ENCODE measurements around the gene TRIM9. TPM values are rescaled to one million over a fixed set of nuclear protein-coding genes. Genes with fewer than 3 reads are reported as not detected.

Gene TRIM9
- total RNA-seq, 4 donors from 2014 or later, result 0.84 to 4.7 (median 1.4) TPM

GRCh38 chr14:51058382-51058781, 36.5 kb downstream of the TRIM9 start:
- Histone ChIP-seq H3K27ac (no peak overlapping the region), H3K4me1 (no peaks in the 10 kb centered on the region), H3K36me3 (no peaks in the 10 kb centered on the region), H3K27me3 (no peaks in the 10 kb centered on the region), H3K4me3 (no peak overlapping the region), H3K9me3 (peaks cover 0 to 9% (median 0%) of the 10 kb centered on the region in 3 donors)
- 67 to 82% methylated on average over 2 to 4 of the region's 4 CpGs for WGBS, 2 donors (ENCODE audit: low coverage in 1 of 2)
- ATAC-seq, result no peak
- TF ChIP-seq POLR2A (IDR thresholded peaks at IDR 0.05) (no peak), POLR2AphosphoS5 (IDR thresholded peaks at IDR 0.05) (no peak), EP300 (IDR thresholded peaks at IDR 0.05) (no peak)
- TF ChIP-seq, protein P1, sequence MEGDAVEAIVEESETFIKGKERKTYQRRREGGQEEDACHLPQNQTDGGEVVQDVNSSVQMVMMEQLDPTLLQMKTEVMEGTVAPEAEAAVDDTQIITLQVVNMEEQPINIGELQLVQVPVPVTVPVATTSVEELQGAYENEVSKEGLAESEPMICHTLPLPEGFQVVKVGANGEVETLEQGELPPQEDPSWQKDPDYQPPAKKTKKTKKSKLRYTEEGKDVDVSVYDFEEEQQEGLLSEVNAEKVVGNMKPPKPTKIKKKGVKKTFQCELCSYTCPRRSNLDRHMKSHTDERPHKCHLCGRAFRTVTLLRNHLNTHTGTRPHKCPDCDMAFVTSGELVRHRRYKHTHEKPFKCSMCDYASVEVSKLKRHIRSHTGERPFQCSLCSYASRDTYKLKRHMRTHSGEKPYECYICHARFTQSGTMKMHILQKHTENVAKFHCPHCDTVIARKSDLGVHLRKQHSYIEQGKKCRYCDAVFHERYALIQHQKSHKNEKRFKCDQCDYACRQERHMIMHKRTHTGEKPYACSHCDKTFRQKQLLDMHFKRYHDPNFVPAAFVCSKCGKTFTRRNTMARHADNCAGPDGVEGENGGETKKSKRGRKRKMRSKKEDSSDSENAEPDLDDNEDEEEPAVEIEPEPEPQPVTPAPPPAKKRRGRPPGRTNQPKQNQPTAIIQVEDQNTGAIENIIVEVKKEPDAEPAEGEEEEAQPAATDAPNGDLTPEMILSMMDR (IDR thresholded peaks at IDR 0.05), result no peak

GRCh38 chr14:51056421-51056820, 38.5 kb downstream of the TRIM9 start:
- H3K9me3 ChIP-seq, result no peaks in the 10 kb centered on the region
- TF ChIP-seq, protein P1 (IDR thresholded peaks at IDR 0.05), result no peak
- TF ChIP-seq EP300 (IDR thresholded peaks at IDR 0.05), result no peak
- TF ChIP-seq POLR2AphosphoS5 (IDR thresholded peaks at IDR 0.05), result no peak
- no peak for TF ChIP-seq POLR2A (IDR thresholded peaks at IDR 0.05)
- ATAC-seq, result no peak

DNA sequence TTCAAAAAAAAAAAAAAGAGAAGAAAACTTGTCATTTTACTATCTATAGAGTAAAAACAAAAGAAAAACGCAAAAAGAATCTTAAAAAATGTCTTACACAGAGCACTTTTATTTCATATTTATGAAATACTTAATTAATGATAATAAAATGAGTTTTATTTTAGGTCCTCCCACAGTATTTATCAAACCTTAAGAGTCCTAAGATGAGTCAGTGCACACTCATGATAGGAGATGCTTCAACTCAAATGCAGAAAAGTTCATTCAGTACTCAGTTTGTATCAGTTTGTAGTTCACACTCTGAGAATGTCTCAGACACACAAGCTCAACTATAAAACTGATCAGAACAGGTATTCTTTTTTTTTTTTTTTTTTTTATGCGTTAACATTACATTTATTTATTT, 41.7 kb downstream of the TRIM9 start:
- ATAC-seq, result no peak
- Histone ChIP-seq H3K27me3 (no peaks in the 10 kb centered on the region), H3K4me3 (no peak overlapping the region), H3K9me3 (no peaks in the 10 kb centered on the region), H3K27ac (no peak overlapping the region), H3K4me1 (no peaks in the 10 kb centered on the region), H3K36me3 (no peaks in the 10 kb centered on the region)
- WGBS, 2 donors (ENCODE audit: low coverage in 1 of 2), result 82 to 88% methylated on average over 2 of the region's 2 CpGs
- TF ChIP-seq EP300 (IDR thresholded peaks at IDR 0.05) (no peak), POLR2A (IDR thresholded peaks at IDR 0.05) (no peak), POLR2AphosphoS5 (IDR thresholded peaks at IDR 0.05) (no peak)
- TF ChIP-seq, protein P1 (IDR thresholded peaks at IDR 0.05), result no peak

More at GRCh38 chr14:51056421-51056820, 38.5 kb downstream of the TRIM9 start:
- Histone ChIP-seq H3K27me3 (no peaks in the 10 kb centered on the region), H3K27ac (no peak overlapping the region), H3K4me1 (no peaks in the 10 kb centered on the region), H3K36me3 (no peaks in the 10 kb centered on the region), H3K4me3 (no peak overlapping the region)

- Histone ChIP-seq H3K36me3 (no peaks in the 10 kb centered on the region), H3K4me1 (no peaks in the 10 kb centered on the region), H3K27ac (no peak overlapping the region), H3K4me3 (no peak overlapping the region), H3K27me3 (no peaks in the 10 kb centered on the region), H3K9me3 (no peaks in the 10 kb centered on the region)
- ATAC-seq, result no peak
- no peak for TF ChIP-seq POLR2AphosphoS5 (IDR thresholded peaks at IDR 0.05)
- TF ChIP-seq POLR2A (IDR thresholded peaks at IDR 0.05), result no peak
- TF ChIP-seq, protein P1 (IDR thresholded peaks at IDR 0.05), result no peak
- no peak for TF ChIP-seq EP300 (IDR thresholded peaks at IDR 0.05)
- 87% methylated on average over 3 of the region's 3 CpGs; no CpG with 5 or more reads in 1 of the 2 donors for WGBS, 2 donors (ENCODE audit: low coverage in 1 of 2)
Observed at GRCh38 chr14:51044961-51045360, 49.9 kb downstream of the TRIM9 start.

DNA sequence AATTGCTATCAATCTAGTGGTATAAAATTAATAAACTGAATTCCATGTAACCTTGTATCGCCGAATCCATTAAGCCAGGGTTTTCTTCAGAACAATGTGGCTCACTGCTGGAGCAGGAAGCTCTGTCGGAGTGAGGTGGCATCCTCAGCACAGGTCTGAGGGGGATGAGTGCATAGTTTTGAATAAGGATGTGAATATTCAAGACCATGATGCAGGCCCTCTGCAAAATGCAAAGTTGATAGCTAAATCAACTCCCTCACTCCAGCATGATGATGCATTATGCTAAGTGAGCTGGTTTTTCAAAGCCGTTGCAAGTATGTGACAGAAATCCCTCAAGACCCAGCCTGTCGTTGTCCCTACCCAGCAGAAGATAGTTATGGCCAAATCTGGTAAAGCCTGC, 53.0 kb downstream of the TRIM9 start:
- no peaks in the 10 kb centered on the region for H3K27me3 ChIP-seq
- H3K4me1 ChIP-seq, result no peaks in the 10 kb centered on the region
- ATAC-seq, result no peak
- no peak overlapping the region for H3K27ac ChIP-seq
- TF ChIP-seq, protein P1 (IDR thresholded peaks at IDR 0.05), result no peak
- TF ChIP-seq POLR2A (IDR thresholded peaks at IDR 0.05) (no peak), EP300 (IDR thresholded peaks at IDR 0.05) (no peak), POLR2AphosphoS5 (IDR thresholded peaks at IDR 0.05) (no peak)
- H3K9me3 ChIP-seq, result no peaks in the 10 kb centered on the region
- 69 to 74% methylated on average over 4 to 5 of the region's 5 CpGs for WGBS, 2 donors (ENCODE audit: low coverage in 1 of 2)
- H3K36me3 ChIP-seq, result no peaks in the 10 kb centered on the region
- no peak overlapping the region for H3K4me3 ChIP-seq
